Loucy (cell line): ENCODE results near the gene GBGT1.

Experiments used
- H2AFZ ChIP-seq: fragments of 200-600 bp; sonication (generic); 2 replicates; pipeline ENCODE4 v1.6.0; 2016; ENCODE audit warnings: antibody characterized with exemption, mild to moderate bottlenecking, low read length, moderate library complexity
- H3F3A ChIP-seq: fragments of 200-600 bp; 2 replicates; pipeline ENCODE4 v1.6.0; 2016; ENCODE audit warnings: antibody characterized with exemption, low read depth, mild to moderate bottlenecking
- H3K27me3 ChIP-seq: fragments of 200-600 bp; sonication (generic); 2 replicates; pipeline ENCODE4 v1.6.1; 2014; ENCODE audit warnings: low read length, mild to moderate bottlenecking; ENCODE audit not compliant: insufficient read depth, poor library complexity, severe bottlenecking
- H3K36me3 ChIP-seq: fragments of 200-600 bp; sonication (generic); 2 replicates; pipeline ENCODE4 v1.6.1; 2016; ENCODE audit warnings: low read length; ENCODE audit not compliant: insufficient read depth
- H3K4me1 ChIP-seq: fragments of 200-600 bp; sonication (generic); 2 replicates; pipeline ENCODE4 v1.5.1; 2014; ENCODE audit warnings: low read length, mild to moderate bottlenecking; ENCODE audit not compliant: insufficient read depth, poor library complexity, severe bottlenecking
- H3K4me2 ChIP-seq: fragments of 200-600 bp; sonication (generic); 2 replicates; pipeline ENCODE4 v1.6.0; 2014; ENCODE audit warnings: antibody characterized with exemption, low read length, low read depth, mild to moderate bottlenecking; ENCODE audit not compliant: poor library complexity, severe bottlenecking
- H3K4me3 ChIP-seq: fragments of 200-600 bp; sonication (generic); 2 replicates; pipeline ENCODE4 v1.5.1; 2014; ENCODE audit warnings: low read length, mild to moderate bottlenecking, mixed read lengths; ENCODE audit not compliant: poor library complexity, severe bottlenecking
- H3K79me2 ChIP-seq: fragments of 200-600 bp; sonication (generic); 2 replicates; pipeline ENCODE4 v1.6.1; 2014; ENCODE audit warnings: low read length; ENCODE audit not compliant: insufficient read depth
- H3K9ac ChIP-seq: fragments of 200-600 bp; sonication (generic); 2 replicates; pipeline ENCODE4 v1.6.0; 2014; ENCODE audit warnings: mild to moderate bottlenecking, low read depth, low read length, moderate library complexity; ENCODE audit not compliant: poor library complexity, severe bottlenecking
- H3K9me2 ChIP-seq: fragments of 200-600 bp; sonication (generic); replicated peaks from 2 replicates; pipeline ENCODE4 v1.6.1; 2016; ENCODE audit warnings: low read depth, low read length, mixed read lengths
- H3K9me3 ChIP-seq: fragments of 200-600 bp; sonication (generic); 2 replicates; pipeline ENCODE4 v1.6.1; 2014; ENCODE audit warnings: mild to moderate bottlenecking, antibody characterized with exemption, low read length, low read depth; ENCODE audit not compliant: insufficient read depth
- H4K20me1 ChIP-seq: fragments of 200-600 bp; sonication (generic); 2 replicates; pipeline ENCODE4 v1.6.0; 2014; ENCODE audit warnings: antibody characterized with exemption, low read length, mild to moderate bottlenecking; ENCODE audit not compliant: insufficient read depth, poor library complexity, severe bottlenecking
- EZH2phosphoT487 ChIP-seq: fragments of 200-600 bp; IDR thresholded peaks from 2 replicates; pipeline ENCODE4 v1.6.1; 2018; ENCODE audit warnings: antibody characterized with exemption, mild to moderate bottlenecking, moderate library complexity, borderline replicate concordance
- TF ChIP-seq, protein P1 (sequence below): fragments of 200-600 bp; sonication (generic); conservative IDR thresholded peaks from 2 replicates; pipeline ENCODE4 v1.5.1; 2014; ENCODE audit warnings: mild to moderate bottlenecking, antibody characterized with exemption, low read length

The GBGT1 gene

DNA sequence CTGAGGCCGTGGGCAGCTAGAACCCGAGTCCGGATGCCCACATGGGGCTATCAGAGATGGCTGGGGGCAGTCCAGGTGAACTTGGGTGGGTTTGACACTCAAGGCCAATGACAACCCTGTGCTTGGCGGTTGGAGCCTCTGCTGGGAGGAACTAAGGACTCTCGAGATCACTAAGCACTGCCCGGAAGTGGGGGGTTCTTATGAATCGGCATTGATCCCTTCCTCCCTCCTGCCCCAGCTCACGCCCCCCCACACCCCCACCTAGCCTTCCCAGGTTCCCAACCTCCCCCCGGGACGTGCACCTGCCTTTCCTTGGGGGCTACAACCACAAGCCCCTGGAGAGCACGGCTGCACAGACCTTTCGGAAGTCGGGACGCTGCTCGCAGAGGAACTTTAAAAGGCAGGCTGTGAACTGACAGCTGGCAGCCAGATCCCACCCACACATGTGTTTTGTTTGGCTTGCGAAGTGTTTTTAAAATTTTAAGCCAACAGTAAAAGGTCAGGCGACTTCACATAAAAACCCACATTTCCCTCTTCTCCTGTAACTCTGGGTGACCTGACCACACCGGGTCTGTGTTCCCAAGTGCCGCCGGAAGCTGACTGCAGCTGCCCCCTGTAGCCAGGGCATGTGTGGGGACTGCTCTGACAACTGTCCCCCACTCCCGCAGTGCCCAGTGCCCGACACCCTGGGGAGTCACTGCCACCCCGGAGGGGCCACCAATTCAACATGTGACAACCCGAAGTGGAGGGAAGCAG is 37.6 kb downstream of the GBGT1 start:
- no peaks in the 10 kb centered on the region for H3K27me3 ChIP-seq
- no peak overlapping the region for H3K4me3 ChIP-seq
- H3K4me2 ChIP-seq, result no peak overlapping the region
- TF ChIP-seq EZH2phosphoT487, result no peak
- TF ChIP-seq, protein P1, sequence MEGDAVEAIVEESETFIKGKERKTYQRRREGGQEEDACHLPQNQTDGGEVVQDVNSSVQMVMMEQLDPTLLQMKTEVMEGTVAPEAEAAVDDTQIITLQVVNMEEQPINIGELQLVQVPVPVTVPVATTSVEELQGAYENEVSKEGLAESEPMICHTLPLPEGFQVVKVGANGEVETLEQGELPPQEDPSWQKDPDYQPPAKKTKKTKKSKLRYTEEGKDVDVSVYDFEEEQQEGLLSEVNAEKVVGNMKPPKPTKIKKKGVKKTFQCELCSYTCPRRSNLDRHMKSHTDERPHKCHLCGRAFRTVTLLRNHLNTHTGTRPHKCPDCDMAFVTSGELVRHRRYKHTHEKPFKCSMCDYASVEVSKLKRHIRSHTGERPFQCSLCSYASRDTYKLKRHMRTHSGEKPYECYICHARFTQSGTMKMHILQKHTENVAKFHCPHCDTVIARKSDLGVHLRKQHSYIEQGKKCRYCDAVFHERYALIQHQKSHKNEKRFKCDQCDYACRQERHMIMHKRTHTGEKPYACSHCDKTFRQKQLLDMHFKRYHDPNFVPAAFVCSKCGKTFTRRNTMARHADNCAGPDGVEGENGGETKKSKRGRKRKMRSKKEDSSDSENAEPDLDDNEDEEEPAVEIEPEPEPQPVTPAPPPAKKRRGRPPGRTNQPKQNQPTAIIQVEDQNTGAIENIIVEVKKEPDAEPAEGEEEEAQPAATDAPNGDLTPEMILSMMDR, result no peak
- H3K9me2 ChIP-seq, result no peaks in the 10 kb centered on the region
- peaks cover 20% of the 10 kb centered on the region; the same call in 1 of the 2 replicates for H3K36me3 ChIP-seq
- peaks cover 5% of the 10 kb centered on the region; the same call in 1 of the 2 replicates for H3F3A ChIP-seq
- H4K20me1 ChIP-seq, result peaks cover 47% of the 10 kb centered on the region
- peaks cover 73% of the 10 kb centered on the region for H3K79me2 ChIP-seq
- H3K9me3 ChIP-seq, result no peaks in the 10 kb centered on the region
- H3K9ac ChIP-seq, result no peak overlapping the region
- H3K4me1 ChIP-seq, result peaks cover 6% of the 10 kb centered on the region
- no peak overlapping the region for H2AFZ ChIP-seq

- peaks cover 20% of the 10 kb centered on the region; the same call in 1 of the 2 replicates for H3K36me3 ChIP-seq
- no peak overlapping the region for H3K9ac ChIP-seq
- H3K4me1 ChIP-seq, result peaks cover 7% of the 10 kb centered on the region
- H3F3A ChIP-seq, result peaks cover 5% of the 10 kb centered on the region; the same call in 1 of the 2 replicates
- peaks cover 49% of the 10 kb centered on the region for H4K20me1 ChIP-seq
- no peaks in the 10 kb centered on the region for H3K9me2 ChIP-seq
- TF ChIP-seq, protein P1, result no peak
- TF ChIP-seq EZH2phosphoT487, result no peak
- no peak overlapping the region for H3K4me2 ChIP-seq
- H3K9me3 ChIP-seq, result no peaks in the 10 kb centered on the region
- no peak overlapping the region for H2AFZ ChIP-seq
- H3K27me3 ChIP-seq, result no peaks in the 10 kb centered on the region
- no peak overlapping the region for H3K4me3 ChIP-seq
- peaks cover 71% of the 10 kb centered on the region for H3K79me2 ChIP-seq
These were observed 38.8 kb downstream of the GBGT1 start for GRCh38 chr9:133124907-133125275.

DNA sequence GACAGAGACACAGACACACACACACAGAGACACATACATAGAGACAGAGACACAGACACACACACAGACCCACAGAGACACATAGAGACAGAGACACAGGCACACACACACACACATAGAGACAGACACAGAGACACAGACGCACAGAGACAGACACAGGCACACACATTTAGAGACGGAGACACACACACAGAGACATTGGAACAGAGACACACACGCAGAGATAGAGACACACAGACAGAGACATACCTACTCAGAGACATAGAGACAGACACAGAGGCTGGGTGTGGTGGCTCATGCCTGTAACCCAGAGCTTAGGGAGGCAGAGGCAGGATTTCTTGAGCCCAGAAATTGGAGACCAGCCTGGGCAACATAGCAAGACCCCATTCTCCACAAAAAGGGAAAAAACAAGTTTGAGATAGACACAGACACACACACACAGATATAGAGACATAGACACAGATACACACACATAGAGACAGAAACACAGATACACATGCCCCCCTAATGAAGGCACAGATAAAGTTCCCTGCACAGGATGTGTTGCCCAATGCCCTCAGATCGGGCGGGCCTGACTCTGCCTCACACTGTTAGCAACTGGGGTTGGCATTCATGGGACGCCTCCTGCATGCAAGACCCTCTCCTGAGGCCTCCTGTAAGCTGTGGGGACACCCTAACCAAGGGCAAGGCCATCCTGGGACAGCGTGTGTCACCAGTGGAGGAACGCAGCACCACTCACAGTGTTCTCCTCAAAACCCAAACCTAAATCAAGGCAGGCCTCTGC is 39.4 kb downstream of the GBGT1 start:
- peaks cover 9% of the 10 kb centered on the region for H3K4me1 ChIP-seq
- H3K79me2 ChIP-seq, result peaks cover 71% of the 10 kb centered on the region
- no peak overlapping the region for H3K9ac ChIP-seq

More for the DNA sequence above, 39.4 kb downstream of the GBGT1 start:
- Histone ChIP-seq H3K27me3 (no peaks in the 10 kb centered on the region), H3K36me3 (peaks cover 18% of the 10 kb centered on the region; the same call in 1 of the 2 replicates), H3K4me2 (no peak overlapping the region), H3K4me3 (no peak overlapping the region), H2AFZ (no peak overlapping the region), H3K9me3 (no peaks in the 10 kb centered on the region), H4K20me1 (peaks cover 53% of the 10 kb centered on the region), H3K9me2 (no peaks in the 10 kb centered on the region), H3F3A (peaks cover 5% of the 10 kb centered on the region; the same call in 1 of the 2 replicates)
- TF ChIP-seq EZH2phosphoT487, result no peak
- TF ChIP-seq, protein P1, result no peak
